ENCODE data around the gene FAM117A.
"Not testable (repeated sequence)": the region's sequence is repeated elsewhere in the genome, so short reads cannot be mapped to it uniquely, and the experiment has no call there.

The FAM117A gene

GRCh38 chr17:49677933-49678847, 85.7 kb downstream of the FAM117A start, which contains the start of gene SPOP:
TSS of gene SPOP (minus strand) at chr17:49678097. CDS start at chr17:49622810, 55,287 bp downstream.
- DNase-seq (ENCODE audit: low spot score) = peak; percentile 99

GRCh38 chr17:49677134-49677932, 86.6 kb downstream of the FAM117A start:
- DNase-seq (ENCODE audit: low spot score) = peak; percentile 100

- DNase-seq (ENCODE audit: low spot score) = peak; percentile 21
Measured at GRCh38 chr17:49676276-49676868, 87.6 kb downstream of the FAM117A start.

- DNase-seq (ENCODE audit: low spot score) = no peak
Measured at GRCh38 chr17:49674507-49674906, 89.4 kb downstream of the FAM117A start.

- DNase-seq (ENCODE audit: low spot score) = not testable (repeated sequence)
Measured at GRCh38 chr17:49673679-49674078, 90.3 kb downstream of the FAM117A start.

GRCh38 chr17:49670641-49671040, 93.3 kb downstream of the FAM117A start:
- DNase-seq (ENCODE audit: low spot score) = no peak

- DNase-seq (ENCODE audit: low spot score) = no peak
Measured at GRCh38 chr17:49670002-49670401, 93.9 kb downstream of the FAM117A start.

- no peak for DNase-seq (ENCODE audit: low spot score)
Measured at GRCh38 chr17:49667854-49668253, 96.1 kb downstream of the FAM117A start.

- DNase-seq (ENCODE audit: low spot score) = no peak
Measured at GRCh38 chr17:49664706-49665211, 99.2 kb downstream of the FAM117A start.
